Middle frontal gyrus (tissue), 1 donor: ENCODE measurements around the gene HOXA11.

Experiments
- DNase-seq: peaks from one replicate; pipeline ENCODE4 v3.0.0-alpha.2; 2015; ENCODE audit warnings: low spot score; ENCODE audit errors: extremely low spot score

The HOXA11 gene

DNA sequence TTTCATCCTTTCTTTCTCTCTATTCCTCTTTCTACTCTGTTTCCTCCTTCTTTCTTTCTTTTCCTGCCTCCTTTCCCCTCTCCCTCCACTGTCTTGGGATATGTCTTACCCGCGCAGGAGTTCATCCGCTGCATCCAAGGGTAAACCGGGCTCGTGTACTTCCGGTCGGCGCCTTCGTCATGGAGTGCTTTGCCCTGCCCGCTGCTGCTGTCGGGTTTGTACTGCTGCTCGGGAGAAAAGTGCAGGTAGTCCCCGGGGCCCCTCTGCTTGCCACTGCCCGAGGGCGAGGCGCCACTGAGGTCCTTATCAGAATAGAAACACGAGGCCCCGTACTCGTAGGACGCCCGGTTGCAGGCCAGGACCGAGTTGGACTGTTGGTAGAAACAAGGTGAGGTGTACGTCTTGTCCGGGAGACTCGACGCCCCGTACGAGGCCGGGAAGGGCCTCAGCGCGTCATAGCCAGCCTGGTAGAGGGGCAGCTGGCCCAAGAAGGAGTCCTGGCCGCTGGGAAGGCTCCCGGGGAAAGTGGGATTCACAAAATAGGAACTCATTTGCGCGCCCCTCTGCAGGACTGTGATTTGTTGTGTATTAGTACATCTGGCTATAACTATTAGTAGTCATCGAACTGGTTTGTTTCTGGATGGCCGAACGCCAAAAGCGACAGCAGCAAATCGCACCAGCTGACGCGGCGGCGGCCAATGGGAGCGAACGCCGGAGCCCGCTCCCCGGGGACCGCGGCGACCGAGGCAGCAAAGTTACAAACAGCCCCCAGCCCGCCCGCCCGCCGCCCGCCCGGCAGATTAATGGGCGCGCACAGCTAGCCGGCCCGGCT is 37.6 kb downstream of the HOXA11 start, which contains the start of gene HOXA6:
Gene HOXA6 (minus strand): TSS at position 576 of the 832 bp plus-strand sequence. CDS start 25 bp downstream, at position 551.
- no peak for DNase-seq

DNA sequence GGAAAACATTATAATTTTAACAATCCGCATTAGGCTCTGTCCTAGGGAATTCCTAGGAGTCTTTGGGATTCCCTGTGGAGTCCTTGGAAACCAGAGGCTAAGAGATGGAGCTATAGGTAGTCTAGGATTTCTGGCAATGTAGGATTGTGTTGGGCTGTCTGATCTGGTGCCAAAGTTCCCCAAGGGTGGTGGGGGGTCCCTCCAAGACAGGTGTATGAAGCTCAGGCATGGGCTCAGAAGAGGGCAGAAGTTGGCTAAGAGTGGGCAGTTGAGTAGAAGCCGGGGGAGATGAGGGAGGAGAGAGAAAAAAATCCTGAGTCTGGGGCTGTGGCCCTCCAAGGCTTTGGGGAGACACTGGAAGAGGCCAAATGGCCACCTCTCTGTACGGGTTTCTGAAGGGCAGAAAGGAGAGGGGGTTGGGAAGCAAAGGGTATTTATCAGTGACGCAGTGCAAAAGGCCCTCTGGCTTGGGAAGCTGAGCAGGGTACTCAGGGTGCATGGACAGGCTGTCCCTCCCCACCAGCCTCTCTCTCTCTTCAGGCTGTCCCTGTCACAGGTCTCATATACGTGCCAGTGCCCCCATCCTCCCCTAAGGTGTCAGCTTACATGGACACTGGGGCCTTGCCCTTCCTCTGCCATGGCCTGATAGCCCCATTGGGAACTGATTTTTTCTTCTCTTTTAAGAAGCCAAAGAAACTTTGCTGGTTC is 38.4 kb downstream of the HOXA11 start:
- DNase-seq = no peak

DNA sequence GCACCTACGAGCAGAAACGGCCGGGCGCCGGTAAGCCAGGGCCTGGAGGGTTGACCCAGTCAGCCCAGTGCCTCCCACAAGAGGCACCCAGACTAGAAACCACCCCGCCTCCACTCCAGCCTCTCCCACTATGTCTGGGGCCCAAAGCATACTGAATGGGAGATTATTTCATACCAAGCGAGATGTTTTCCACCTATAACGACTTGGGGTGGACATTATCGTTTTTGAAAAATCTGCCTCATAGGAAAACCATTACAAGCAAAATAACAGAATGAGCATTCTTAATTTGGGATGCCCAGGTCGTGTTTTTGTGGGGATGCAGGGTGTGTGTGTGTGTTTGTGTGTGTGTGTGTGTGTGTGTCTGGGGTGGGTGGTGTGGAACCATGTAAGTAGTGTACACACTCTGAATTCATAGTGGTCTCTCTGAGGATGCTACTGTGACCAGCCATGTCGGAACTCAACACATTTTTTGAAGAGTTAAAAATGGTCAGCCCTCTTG is 39.1 kb downstream of the HOXA11 start:
- no peak for DNase-seq

DNA sequence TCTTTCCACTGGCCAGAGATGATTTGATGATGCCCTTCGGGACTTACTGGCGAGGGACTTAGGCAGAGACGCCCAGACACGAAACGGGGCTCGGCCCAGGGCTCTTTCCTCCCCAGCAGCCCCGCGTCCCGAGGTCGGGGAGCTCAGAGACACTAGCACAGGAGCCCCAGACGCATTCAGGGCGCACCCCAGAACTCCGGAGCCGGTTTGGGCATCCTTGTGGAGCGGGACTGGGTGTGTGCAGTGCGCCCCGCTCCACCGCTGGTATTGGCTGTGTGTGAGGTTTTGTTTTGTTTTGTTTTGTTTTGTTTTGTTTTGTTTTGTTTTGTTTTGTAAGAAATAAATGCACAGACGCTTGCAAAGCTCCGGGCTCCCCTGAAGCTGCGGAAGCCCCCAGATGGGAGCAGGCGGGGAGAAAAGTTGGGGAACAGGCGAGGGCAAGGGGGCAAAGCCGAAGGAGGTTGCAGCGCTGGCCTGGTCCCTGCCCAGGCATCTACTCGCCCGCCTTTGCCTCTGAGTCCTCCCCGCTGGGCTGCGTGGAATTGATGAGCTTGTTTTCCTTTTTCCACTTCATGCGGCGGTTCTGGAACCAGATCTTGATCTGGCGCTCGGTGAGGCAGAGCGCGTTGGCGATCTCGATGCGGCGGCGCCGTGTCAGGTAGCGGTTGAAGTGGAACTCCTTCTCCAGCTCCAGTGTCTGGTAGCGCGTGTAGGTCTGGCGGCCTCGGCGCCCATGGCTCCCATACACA is 39.7 kb downstream of the HOXA11 start:
- no peak for DNase-seq

DNA sequence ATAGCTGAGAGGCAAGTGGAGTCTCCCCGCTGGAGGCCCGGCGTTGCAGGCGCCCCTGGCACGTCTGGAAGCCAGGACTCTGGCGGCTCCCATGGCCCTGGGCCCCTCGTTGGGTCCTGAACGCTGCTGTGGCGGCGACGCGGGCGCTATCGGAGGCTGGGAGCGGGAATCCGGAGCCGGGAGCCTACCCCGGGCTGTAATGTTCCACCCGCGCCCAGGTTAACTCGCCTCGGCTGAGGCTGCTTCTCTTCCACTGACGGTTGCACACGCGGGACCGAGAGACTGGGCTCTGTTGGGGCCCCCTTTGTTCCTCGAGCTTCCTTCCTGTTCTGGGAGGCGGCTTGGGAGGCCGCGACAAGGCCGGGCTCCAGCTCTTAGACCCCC is 40.3 kb downstream of the HOXA11 start:
- no peak for DNase-seq

DNA sequence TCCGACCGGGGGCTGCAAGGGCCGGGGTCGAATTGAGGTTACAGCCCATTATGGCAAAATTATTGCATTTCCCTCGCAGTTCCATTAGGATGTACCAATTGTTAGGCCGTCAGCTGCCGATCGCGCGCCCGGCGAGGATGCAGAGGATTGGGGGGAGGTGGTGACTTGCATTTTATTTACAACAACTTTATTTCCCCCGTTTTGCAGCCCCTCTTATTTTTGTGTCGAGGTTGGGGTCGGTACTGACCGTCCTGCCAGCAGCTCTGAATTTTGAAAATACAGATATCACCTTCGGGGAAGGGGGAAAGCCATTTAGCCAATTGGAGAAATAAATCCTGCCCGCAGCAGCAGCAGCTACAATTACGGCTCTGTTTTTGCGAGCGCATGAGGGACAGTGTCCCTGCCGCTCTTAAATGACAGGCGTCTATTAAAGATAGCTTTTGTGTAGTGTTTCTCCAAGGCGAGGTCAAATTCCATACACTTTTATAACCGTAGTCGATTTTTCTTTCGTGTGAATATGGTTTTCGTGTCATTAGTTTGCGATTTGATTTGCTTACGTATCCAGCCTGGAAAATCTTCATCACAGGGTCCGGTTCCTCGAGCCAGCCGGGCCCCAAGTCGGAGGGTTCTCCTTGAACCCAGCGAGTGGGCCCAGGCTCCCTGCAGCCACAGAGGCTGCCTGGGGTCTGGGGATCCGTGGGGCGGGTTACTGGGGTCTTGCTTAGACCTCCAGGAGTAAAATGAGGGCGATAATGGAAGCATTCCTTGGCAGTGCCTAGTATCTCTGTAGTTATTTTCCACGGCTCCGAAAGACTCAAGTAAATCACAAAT is 40.9 kb downstream of the HOXA11 start:
- no peak for DNase-seq

DNA sequence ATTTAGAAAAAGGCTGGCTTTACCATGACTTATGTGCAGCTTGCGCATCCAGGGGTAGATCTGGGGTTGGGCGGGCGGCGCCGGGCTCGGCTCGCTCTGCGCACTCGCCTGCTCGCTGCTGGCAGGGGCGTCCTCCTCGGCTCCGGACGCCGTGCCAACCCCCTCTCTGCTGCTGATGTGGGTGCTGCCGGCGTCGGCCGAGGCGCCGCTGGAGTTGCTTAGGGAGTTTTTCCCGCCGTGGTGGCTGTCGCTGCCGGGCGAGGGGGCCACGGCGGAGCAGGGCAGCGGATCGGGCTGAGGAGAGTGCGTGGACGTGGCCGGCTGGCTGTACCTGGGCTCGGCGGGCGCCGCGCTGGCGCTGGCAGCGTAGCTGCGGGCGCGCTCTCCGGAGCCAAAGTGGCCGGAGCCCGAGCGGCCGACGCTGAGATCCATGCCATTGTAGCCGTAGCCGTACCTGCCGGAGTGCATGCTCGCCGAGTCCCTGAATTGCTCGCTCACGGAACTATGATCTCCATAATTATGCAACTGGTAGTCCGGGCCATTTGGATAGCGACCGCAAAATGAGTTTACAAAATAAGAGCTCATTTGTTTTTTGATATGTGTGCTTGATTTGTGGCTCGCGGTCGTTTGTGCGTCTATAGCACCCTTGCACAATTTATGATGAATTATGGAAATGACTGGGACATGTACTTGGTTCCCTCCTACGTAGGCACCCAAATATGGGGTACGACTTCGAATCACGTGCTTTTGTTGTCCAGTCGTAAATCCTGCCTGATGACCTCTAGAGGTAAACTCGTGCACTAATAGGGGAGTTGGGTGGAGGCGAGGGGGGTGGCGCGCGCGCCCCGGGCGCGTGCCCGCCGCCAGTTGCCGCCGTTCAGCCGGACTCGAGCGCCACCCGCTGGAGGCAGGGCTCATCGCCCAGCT is 41.7 kb downstream of the HOXA11 start, which contains the start of gene HOXA5:
Gene HOXA5 (minus strand): TSS at position 659 of the 927 bp plus-strand sequence. CDS start 74 bp downstream, at position 585.
- DNase-seq = no peak

DNA sequence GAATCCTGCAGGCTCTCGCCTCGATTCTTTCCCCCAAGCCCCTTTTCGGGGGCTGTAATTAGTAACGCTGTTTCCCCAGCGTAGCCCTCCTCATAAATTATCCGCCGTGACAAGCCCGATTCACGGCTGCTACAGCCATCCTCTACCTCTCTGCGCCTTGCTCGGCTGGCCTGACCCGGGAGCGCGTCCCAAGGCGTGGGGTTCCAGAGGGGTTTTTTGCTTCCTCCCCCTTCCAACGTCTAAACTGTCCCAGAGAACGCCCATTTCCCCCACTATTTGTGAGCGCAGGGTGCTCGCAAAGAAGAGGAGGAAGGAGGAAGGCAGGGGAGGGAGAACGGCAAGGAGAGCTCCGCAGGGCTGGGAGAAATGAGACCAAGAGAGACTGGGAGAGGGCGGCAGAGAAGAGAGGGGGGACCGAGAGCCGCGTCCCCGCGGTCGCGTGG is 42.4 kb downstream of the HOXA11 start:
- no peak for DNase-seq

DNA sequence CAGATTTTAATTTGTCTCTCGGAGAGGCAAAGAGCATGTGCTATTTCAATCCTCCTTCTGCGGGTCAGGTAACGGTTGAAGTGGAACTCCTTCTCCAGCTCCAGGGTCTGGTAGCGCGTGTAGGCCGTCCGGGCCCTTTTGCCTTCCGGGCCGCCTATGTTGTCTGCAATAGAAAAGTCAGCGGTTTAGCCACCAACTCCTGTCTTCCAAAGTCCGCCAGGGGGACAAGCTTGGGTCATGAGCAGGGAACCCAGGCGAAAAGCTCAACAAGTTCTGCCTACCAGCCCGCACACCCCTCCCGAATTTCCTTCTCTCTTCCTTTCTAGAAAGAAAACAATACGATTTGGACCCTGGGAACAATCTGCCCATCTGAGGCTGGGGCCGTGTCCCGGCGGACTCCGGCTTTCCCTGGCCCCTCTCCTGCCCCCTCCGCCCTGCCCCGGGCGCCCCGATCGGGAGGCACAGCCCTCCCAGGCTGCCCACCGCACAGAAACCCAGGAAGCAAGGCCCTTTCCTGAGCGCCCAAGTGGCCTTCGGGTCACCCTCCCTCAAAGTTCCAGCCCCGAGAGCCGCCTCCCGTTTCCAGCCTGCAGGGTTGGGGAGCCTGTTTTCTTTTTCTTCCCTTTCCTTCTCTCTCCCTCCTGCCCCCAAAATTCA is 43.0 kb downstream of the HOXA11 start:
- DNase-seq = no peak

DNA sequence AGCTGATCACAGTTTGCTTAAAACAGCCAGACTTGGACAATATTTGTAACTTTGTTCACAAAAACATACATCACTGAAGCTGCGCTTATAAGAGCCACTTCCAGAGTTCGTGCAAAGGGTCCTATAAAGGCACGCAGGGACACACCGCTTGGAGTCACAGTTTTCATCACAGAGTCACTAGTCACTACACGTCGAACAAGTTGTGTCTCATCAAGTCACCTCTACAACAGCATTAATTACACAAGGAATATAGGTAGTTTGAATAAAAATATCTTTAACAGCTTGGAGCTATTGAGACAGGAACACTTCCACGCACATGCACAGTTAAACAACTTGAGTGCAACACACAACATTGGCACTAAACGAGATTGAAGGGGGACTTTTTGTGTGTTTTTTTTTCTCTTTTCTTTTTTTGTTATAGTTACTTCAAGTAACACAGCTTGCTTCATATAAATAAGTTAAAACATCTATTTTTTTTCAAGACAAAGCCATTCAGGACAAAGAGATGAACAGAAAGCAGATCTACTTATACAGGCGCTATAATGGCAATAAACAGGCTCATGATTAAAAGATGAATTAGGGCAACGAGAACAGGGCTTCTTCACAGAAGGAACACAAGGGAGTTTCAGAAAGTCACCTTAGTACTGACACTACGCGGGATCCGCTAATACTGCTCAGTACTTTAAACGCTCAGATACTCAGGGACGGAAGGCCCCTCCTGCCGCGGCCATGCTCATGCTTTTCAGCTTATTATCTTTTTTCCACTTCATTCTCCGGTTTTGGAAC is 43.7 kb downstream of the HOXA11 start:
- DNase-seq = no peak

DNA sequence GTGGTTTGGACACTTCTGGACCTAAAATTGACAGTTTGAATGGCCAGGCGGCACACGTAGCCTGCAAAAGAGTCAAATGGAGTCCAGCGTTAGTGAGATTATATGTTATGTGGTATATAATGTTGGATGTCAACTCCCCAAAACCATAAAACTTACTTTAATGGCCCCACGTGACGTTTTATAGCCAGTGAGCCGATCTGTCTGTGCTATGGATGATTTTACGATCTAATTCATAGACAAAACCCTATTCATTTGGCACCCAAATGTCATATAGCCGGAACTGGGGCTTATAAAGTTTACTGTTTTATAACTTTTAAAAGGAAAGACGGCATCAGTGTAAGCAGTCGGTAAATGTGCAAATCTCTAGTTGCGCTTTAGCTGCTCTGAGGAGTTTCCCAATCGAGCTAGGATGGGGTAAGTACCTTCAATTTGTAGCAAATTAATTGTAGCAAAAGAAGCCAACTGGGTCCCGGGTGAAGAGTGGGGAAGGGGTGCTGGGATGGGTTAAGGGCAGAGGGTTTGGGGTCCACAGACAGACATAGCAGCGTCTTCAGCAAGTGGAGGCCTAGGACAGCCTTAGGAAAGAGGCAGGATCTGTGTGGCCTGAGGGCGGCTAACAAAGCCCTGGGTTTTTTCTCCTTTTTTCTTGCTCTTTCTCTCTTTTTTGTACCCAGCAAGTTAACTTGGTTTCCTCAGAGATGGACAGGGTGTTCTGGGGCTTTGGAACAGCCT is 44.7 kb downstream of the HOXA11 start:
- DNase-seq = no peak

DNA sequence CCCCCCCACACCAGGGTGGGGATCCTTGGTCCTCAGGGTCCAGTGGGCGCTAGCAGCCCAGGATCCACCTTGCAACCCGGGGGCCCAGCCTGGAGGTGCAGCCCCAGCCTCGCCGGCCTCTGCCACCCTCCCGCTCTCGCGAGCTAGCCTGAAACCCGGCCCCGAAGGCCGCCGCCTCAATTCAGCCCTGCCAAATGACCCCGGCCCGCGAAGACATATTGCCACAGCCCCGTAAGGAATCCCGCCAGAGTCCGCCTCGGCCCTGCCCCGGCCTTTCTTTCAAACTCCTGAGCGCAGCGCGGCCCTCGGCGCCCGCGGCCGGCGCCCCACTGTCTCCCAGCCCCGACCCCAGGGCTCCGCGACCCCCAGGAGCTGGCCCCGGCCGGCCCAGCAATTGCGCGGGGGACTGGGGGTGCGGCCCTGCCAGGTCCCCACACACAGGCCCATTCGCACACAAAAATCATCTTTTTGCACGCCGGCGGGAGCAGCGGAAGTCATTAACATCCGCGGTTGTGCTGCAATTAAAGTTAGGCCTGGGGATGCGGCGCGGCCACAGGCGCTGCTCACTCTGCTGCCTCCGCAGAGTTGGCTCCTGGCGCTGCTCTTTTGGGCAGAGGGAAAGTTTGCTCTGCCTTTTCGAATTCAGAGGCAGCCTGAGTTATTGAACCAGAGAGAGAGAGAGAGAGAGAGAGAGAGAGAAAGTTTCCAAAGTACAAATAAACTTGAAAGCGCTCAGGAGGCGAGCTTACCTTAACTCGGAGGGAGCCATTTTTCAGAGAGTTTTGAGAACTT is 45.5 kb downstream of the HOXA11 start:
- DNase-seq = no peak

DNA sequence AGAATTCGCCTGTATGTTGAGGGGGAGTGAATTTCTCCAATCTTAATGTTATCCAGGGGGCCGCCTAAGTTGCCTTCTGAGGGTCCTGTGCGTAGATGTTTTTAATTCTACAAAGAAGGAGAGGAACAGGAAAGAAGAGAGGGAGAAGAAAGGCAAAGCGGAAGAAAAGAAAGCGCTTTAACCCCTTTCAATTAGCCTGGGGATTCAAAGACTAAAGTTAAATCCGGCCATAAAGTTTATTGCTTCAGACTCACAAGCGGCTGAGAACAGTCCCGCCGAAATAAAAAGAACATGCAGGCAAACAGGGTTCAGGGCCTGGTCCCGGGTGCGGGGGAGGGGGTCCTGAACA is 46.1 kb downstream of the HOXA11 start:
- no peak for DNase-seq

DNA sequence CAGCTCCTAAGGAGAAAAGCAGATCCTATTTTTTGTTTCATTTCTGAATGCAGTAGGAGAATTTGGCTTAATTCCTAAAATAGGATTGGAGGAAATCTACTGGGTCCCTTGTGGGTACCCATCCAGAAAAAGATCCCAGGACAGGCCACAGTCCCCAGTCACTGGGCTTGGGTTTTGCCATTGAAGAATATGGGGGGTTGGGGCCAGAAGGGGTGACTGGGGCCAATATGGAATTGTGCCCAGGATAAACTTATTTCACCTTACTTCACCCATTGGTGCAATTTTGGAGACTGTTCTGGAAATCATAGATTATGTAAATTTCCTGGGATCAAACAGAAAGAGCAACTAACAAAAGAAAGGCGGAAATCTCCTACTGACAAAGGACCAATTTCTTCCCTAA is 46.6 kb downstream of the HOXA11 start:
- no peak for DNase-seq

DNA sequence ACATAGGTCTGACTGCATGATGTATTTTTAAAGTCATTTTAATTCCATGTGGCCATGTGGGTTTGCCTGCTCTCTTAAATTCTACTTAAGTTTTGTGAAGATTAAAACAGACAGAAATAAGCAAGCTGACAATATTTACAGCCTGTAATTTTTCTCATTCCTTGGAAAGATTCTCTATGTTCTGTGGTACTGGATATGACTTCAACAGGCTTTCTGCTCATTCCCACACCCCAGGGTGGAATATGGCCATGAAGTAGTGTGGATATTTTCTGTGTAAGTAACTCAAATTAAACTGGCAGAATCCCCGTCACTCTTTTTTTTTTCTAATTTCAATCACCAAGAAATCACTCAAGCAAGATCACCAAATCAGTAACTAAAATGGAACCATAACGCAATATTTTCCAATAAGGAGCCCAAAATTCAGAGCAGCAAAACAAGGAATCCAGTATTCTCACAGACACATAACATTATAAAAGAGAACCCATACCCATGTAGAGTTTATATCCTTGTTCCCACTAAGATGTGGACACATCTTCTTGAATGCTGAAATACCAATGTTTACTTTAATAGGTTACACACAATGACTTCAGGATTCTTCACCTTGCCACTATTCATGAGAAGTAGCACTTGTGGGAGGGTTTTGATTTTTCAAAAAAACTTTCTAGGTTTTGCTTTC is 47.3 kb downstream of the HOXA11 start:
- no peak for DNase-seq

DNA sequence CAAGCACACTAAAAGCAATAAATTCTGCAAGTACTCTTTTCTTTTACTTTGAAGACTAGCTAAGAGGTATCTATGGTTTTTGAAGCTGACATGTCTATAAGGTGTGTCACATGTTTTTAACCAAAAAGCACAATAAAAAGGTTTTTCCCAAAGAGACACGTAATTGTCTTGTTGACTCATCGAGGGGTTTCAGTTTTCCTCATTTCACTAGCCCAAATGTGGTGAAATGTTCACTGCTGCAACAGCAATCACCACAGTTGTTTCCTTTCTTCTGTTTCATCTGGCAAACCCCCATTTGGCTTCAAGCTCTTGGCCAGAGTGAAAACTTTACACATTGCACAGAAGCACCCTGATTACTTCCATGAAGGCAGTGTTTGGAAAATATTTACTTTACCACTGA is 50.6 kb downstream of the HOXA11 start:
- no peak for DNase-seq
